K562 (cell line): ENCODE results near the gene FTO. TPM values are rescaled to one million over a fixed set of nuclear protein-coding genes. Genes with fewer than 3 reads are reported as not detected.

ENCODE experiments used
- ATAC-seq: fragments of 200-7000 bp; cut with Tn5 transposase; 3 replicates; pipeline ENCODE4 v1.9.1; 2020; ENCODE audit warnings: moderate library complexity
- BruUV-seq: library from RNA; stranded (reverse); fragments of 400-500 nt; replicated peaks from 2 replicates; lab custom pipeline; 2021; lab: Mats Ljungman, UMichigan
- CTCF ChIA-PET: fragments of 300-600 bp; formaldehyde crosslinking; extraction: SDS; loops from one replicate; lab custom pipeline; 2021; ENCODE audit warnings: low intra/inter-chr PET ratio; lab: Yijun Ruan, JAX
- POLR2A ChIA-PET: fragments of 300-600, 350-650 bp; sonication (Branson Sonifier 250); formaldehyde crosslinking; extraction: SDS; loops from one replicate; lab custom pipeline; 2021; ENCODE audit warnings: antibody characterized with exemption, inconsistent platforms; lab: Yijun Ruan, JAX
- DNase-seq, 4 experiments: peaks; one replicate each; pipeline versions ENCODE4 v3.0.0 to v3.0.0-alpha.2; 2011 to 2018; ENCODE audit warnings: low spot score in 3 of 4, mixed read lengths in 3 of 4; ENCODE audit errors: extremely low read depth in 1 of 4
- FAIRE-seq: peaks from 2 replicates; lab custom pipeline; 2011; peaks lifted over from hg19 to GRCh38; lab: Jason Lieb, UNC
- H2AFZ ChIP-seq: 2 replicates; pipeline ENCODE4 v1.6.0; 2011; ENCODE audit warnings: low read depth, low read length, control low read depth, inconsistent platforms
- H3K27ac ChIP-seq: fragments of 200-600 bp; 3 replicates; pipeline ENCODE4 v1.8.0; 2011; ENCODE audit warnings: low read depth, mild to moderate bottlenecking, control low read depth, inconsistent platforms, low read length, moderate library complexity, mixed read lengths; ENCODE audit errors: extremely low read depth
- H3K27me3 ChIP-seq, 2 experiments: fragments of 300-600 bp in 1 of 2; 2 replicates in 1 of 2; 3 replicates in 1 of 2; pipeline versions ENCODE4 v1.6.0 to v1.8.0; 2011; ENCODE audit warnings: inconsistent platforms in 2 of 2, low read length in 2 of 2, mild to moderate bottlenecking in 1 of 2, mixed read lengths in 1 of 2, moderate library complexity in 1 of 2; ENCODE audit not compliant: control insufficient read depth in 2 of 2, insufficient read depth in 2 of 2
- H3K36me3 ChIP-seq: fragments of 300-600 bp; 3 replicates; pipeline ENCODE4 v1.8.0; 2011; ENCODE audit warnings: mild to moderate bottlenecking, low read length, inconsistent platforms; ENCODE audit not compliant: control insufficient read depth, insufficient read depth
- H3K4me1 ChIP-seq, 2 experiments: fragments of 200-600 bp in 1 of 2; replicated peaks in 1 of 2; 2 replicates in 1 of 2; 3 replicates in 1 of 2; pipeline versions ENCODE4 v1.5.1 to v1.8.0; 2011; ENCODE audit warnings: inconsistent platforms in 2 of 2, low read length in 2 of 2, mild to moderate bottlenecking in 1 of 2, mixed read lengths in 1 of 2, moderate library complexity in 1 of 2; ENCODE audit not compliant: control insufficient read depth in 2 of 2, insufficient read depth in 2 of 2
- H3K4me2 ChIP-seq: 2 replicates; pipeline ENCODE4 v1.6.1; 2011; ENCODE audit warnings: low read length, control low read depth, inconsistent platforms, mixed read lengths; ENCODE audit not compliant: insufficient read depth
- H3K4me3 ChIP-seq: fragments of 200-600 bp; sonication (generic), shearing (Covaris generic); 2 replicates; pipeline ENCODE4 v1.5.1; 2016; ENCODE audit warnings: control low read depth, inconsistent platforms
- H3K79me2 ChIP-seq: fragments of 200-600 bp; 3 replicates; pipeline ENCODE4 v1.8.0; 2011; ENCODE audit warnings: low read length, inconsistent platforms; ENCODE audit not compliant: control insufficient read depth, insufficient read depth
- H3K9ac ChIP-seq, 2 experiments: 2 replicates each; pipeline versions ENCODE4 v1.6.0 to v1.6.1; 2011; ENCODE audit warnings: low read depth in 2 of 2, low read length in 2 of 2, control low read depth in 1 of 2, inconsistent platforms in 1 of 2, mild to moderate bottlenecking in 1 of 2, mixed read lengths in 1 of 2; ENCODE audit not compliant: insufficient read depth in 1 of 2
- H3K9me1 ChIP-seq: one replicate; pipeline ENCODE4 v1.6.0; 2011; ENCODE audit warnings: inconsistent platforms, mild to moderate bottlenecking, low read length, moderate library complexity; ENCODE audit not compliant: control insufficient read depth, insufficient read depth
- H3K9me3 ChIP-seq: replicated peaks from 2 replicates; pipeline ENCODE4 v1.5.1; 2011; ENCODE audit warnings: low read depth, low read length, inconsistent platforms; ENCODE audit not compliant: control insufficient read depth, insufficient read depth
- H4K20me1 ChIP-seq: replicated peaks from 2 replicates; pipeline ENCODE4 v1.6.1; 2011; ENCODE audit warnings: low read length, inconsistent platforms, mixed read lengths; ENCODE audit not compliant: control insufficient read depth, insufficient read depth
- BACH1 ChIP-seq: fragments of 200-800 bp; sonication (Bioruptor generic); IDR thresholded peaks from 2 replicates; pipeline ENCODE4 v1.6.1; 2016; ENCODE audit warnings: missing genetic modification characterization, missing compliant biosample characterization
- BDP1 ChIP-seq: IDR thresholded peaks from 3 replicates; pipeline ENCODE4 v1.6.1; 2011; ENCODE audit not compliant: insufficient read length, insufficient read depth
- GABPB1 ChIP-seq: sonication (generic); formaldehyde crosslinking; IDR thresholded peaks from 2 replicates; pipeline ENCODE4 v1.8.0; 2022; ENCODE audit warnings: mild to moderate bottlenecking, missing genetic modification reagents
- POLR2A ChIP-seq: fragments of 450-650 bp; conservative IDR thresholded peaks from 2 replicates; pipeline ENCODE4 v1.6.1; 2016
- POLR2G ChIP-seq: fragments of 200-400 bp; formaldehyde crosslinking; IDR thresholded peaks from 2 replicates; pipeline ENCODE4 v1.6.1; 2017; ENCODE audit warnings: low read depth, mild to moderate bottlenecking, antibody characterized with exemption, low read length, moderate library complexity
- SOX6 ChIP-seq: fragments of 450-650 bp; IDR thresholded peaks from 2 replicates; pipeline ENCODE4 v1.6.1; 2014; ENCODE audit warnings: mild to moderate bottlenecking
- WGBS: fragments of 100-300 bp; shearing (Covaris generic); methylation state at CpG from one replicate; pipeline ENCODE4 v1.1.6; 2016; ENCODE audit warnings: low coverage, mixed read lengths; ENCODE audit not compliant: insufficient coverage; ENCODE audit errors: missing lambda C conversion rate; 5-methylcytosine and 5-hydroxymethylcytosine counted together
- in situ Hi-C: fragments of 300-500 bp; cut with MboI; formaldehyde crosslinking; loops from 4 replicates; pipeline ENCODE4 v1.15.0; 2018; ENCODE audit warnings: inconsistent platforms, mixed read lengths
- intact Hi-C: fragments of 100-400 bp; cut with micrococcal nuclease; formaldehyde crosslinking; loops from 2 replicates; pipeline ENCODE4 v1.14.2; 2022
- polyA plus RNA-seq, 8 experiments: library from polyadenylated mRNA; depleted of rRNA in 4 of 8; stranded (reverse) in 5 of 8; unstranded in 3 of 8; fragments of >200 nt; fragmentation: Nextera tagmentation in 2 of 8; fragmentation: Illumina TruSeq in 1 of 8; extraction: Ambion mirVana in 2 of 8; extraction: Trizol in 1 of 8; gene quantifications; 2 replicates each; pipeline versions ENCODE4 v1.2.1 to v1.2.3, GENCODE V29; 2011 to 2014; ENCODE audit warnings: inconsistent platforms in 1 of 8, missing spikeins in 1 of 8
- total RNA-seq, 7 experiments: library from RNA; depleted of rRNA in 6 of 7; stranded (reverse); fragments of >200 nt in 6 of 7; fragmentation: Illumina TruSeq in 2 of 7; extraction: Trizol in 2 of 7; gene quantifications; 2 replicates each; pipeline versions ENCODE4 v1.2.1 to v1.2.3, GENCODE V29; 2011 to 2021; ENCODE audit warnings: low replicate concordance in 1 of 7
- TF ChIP-seq, protein P1 (sequence below): fragments of 250-450 bp; sonication (Bioruptor Pico); IDR thresholded peaks from 2 replicates; pipeline ENCODE4 v1.4.0; 2020
- TF ChIP-seq, protein P2 (sequence below): IDR thresholded peaks from 2 replicates; pipeline ENCODE4 v1.6.1; 2011; ENCODE audit warnings: borderline replicate concordance, low read depth, mild to moderate bottlenecking, moderate library complexity, low read length; ENCODE audit not compliant: insufficient read depth, poor library complexity, severe bottlenecking
- TF ChIP-seq, protein P3 (sequence below): sonication (generic); IDR thresholded peaks from 2 replicates; pipeline ENCODE4 v1.6.1; 2016

FTO gene
- total and polyA plus RNA-seq, 9 of the 15 experiments (the other 6 are each of a cell fraction or from before 2014, with no cell fraction given) = 11.3 to 27.7 (median 25.5) TPM

DNA sequence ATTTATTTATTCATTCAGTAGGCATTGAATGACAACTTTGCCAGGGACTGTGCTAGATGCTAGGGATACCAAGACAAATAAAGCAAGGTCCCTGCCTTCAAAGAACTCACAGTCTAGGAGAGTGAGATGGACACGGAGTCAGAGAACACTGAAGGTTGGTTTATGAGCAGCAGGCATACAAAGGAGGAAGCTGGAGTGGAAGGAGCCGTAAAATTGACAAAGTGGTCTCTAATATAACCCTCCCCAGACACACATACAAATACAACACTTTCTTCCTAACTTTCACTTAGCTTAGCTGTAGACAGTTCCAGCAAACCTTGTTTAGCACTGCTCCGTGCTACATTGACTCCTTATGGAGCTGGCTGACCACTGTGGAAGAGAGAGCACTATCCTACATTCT, 353.0 kb downstream of the FTO start:
- TF ChIP-seq, protein P1, sequence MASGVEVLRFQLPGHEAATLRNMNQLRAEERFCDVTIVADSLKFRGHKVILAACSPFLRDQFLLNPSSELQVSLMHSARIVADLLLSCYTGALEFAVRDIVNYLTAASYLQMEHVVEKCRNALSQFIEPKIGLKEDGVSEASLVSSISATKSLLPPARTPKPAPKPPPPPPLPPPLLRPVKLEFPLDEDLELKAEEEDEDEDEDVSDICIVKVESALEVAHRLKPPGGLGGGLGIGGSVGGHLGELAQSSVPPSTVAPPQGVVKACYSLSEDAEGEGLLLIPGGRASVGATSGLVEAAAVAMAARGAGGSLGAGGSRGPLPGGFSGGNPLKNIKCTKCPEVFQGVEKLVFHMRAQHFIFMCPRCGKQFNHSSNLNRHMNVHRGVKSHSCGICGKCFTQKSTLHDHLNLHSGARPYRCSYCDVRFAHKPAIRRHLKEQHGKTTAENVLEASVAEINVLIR (CRISPR knock-in tag) = no peak
- no peak for TF ChIP-seq SOX6
- no peak for TF ChIP-seq POLR2G
- TF ChIP-seq POLR2A = no peak
- TF ChIP-seq, protein P2, sequence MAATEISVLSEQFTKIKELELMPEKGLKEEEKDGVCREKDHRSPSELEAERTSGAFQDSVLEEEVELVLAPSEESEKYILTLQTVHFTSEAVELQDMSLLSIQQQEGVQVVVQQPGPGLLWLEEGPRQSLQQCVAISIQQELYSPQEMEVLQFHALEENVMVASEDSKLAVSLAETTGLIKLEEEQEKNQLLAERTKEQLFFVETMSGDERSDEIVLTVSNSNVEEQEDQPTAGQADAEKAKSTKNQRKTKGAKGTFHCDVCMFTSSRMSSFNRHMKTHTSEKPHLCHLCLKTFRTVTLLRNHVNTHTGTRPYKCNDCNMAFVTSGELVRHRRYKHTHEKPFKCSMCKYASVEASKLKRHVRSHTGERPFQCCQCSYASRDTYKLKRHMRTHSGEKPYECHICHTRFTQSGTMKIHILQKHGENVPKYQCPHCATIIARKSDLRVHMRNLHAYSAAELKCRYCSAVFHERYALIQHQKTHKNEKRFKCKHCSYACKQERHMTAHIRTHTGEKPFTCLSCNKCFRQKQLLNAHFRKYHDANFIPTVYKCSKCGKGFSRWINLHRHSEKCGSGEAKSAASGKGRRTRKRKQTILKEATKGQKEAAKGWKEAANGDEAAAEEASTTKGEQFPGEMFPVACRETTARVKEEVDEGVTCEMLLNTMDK = no peak
- TF ChIP-seq, protein P3, sequence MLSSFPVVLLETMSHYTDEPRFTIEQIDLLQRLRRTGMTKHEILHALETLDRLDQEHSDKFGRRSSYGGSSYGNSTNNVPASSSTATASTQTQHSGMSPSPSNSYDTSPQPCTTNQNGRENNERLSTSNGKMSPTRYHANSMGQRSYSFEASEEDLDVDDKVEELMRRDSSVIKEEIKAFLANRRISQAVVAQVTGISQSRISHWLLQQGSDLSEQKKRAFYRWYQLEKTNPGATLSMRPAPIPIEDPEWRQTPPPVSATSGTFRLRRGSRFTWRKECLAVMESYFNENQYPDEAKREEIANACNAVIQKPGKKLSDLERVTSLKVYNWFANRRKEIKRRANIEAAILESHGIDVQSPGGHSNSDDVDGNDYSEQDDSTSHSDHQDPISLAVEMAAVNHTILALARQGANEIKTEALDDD = no peak
- TF ChIP-seq GABPB1 (CRISPR knock-in tag) = no peak
- TF ChIP-seq BDP1 = no peak
- TF ChIP-seq BACH1 (tag) = no peak
- POLR2A ChIA-PET = no interaction called here

More for the DNA sequence above, 353.0 kb downstream of the FTO start:
- intact Hi-C loops (no loop called here), in situ Hi-C loops (no loop called here)
- no peak for FAIRE-seq
- no peak overlapping the region for H3K9ac ChIP-seq
- 6% methylated on average over 3 of the region's 3 CpGs for WGBS
- no peaks in the 10 kb centered on the region for H3K79me2 ChIP-seq
- H3K4me3 ChIP-seq = no peak overlapping the region
- no peak for DNase-seq
- no peak overlapping the region for H3K27ac ChIP-seq
- H3K9me1 ChIP-seq = no peaks in the 10 kb centered on the region
- no peak overlapping the region for H3K4me2 ChIP-seq
- no peaks in the 10 kb centered on the region for H4K20me1 ChIP-seq
- BruUV-seq = no TSS peak
- no peak overlapping the region for H2AFZ ChIP-seq
- H3K4me1 ChIP-seq = no peaks in the 10 kb centered on the region
- H3K9me3 ChIP-seq = no peaks in the 10 kb centered on the region
- peaks cover 0 to 2% of the 10 kb centered on the region in 2 experiments; a peak in 1 of 5 replicates for H3K27me3 ChIP-seq
- CTCF ChIA-PET = no interaction called here
- ATAC-seq = no peak
- H3K36me3 ChIP-seq = no peaks in the 10 kb centered on the region
